HG03060 (cell line): ENCODE data around the gene TH.
"Not testable (repeated sequence)": the region's sequence is repeated elsewhere in the genome, so short reads cannot be mapped to it uniquely, and the experiment has no call there.

Source experiments
- ATAC-seq: cut with Tn5 transposase; IDR thresholded peaks from one replicate; pipeline ENCODE4 v1.9.1; 2021; ENCODE audit warnings: low read depth, moderate number of reproducible peaks; ENCODE audit not compliant: unreplicated experiment

Gene TH

GRCh38 chr11:2179516-2179915 is 7.9 kb upstream of the TH start:
- no peak for ATAC-seq

- no peak for ATAC-seq
Observed at GRCh38 chr11:2178906-2179494, 7.4 kb upstream of the TH start.

- ATAC-seq: not testable (repeated sequence)
Observed at GRCh38 chr11:2178055-2178773, 6.6 kb upstream of the TH start.

GRCh38 chr11:2177076-2177475 is 5.5 kb upstream of the TH start:
- no peak for ATAC-seq

- ATAC-seq: no peak
Observed at GRCh38 chr11:2176389-2176900, 4.8 kb upstream of the TH start.

DNA sequence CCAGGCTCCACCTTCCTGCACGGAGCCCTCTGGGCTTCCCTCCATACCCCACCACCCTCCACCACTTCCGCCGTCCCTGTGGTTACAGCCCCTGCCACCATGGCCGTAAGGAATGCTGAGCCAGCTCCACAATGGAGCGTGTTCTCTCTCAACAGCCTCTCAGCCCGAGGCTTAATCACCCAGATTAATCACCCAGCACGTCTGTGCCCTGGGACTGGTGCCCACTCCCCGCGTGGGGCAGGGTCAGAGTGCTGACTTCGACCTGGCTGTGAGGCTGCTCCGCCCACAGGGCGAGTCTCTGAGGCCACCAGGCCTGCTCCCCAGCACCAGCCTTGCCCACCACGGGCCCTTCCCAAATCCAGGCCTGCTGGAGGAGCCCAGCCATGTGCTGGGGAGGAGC is 4.0 kb upstream of the TH start:
- no peak for ATAC-seq

GRCh38 chr11:2174361-2174760 is 2.7 kb upstream of the TH start:
- no peak for ATAC-seq

- ATAC-seq: no peak
Observed at GRCh38 chr11:2173761-2174160, 2.1 kb upstream of the TH start.

GRCh38 chr11:2173150-2173693 is 1.6 kb upstream of the TH start:
- ATAC-seq: no peak

DNA sequence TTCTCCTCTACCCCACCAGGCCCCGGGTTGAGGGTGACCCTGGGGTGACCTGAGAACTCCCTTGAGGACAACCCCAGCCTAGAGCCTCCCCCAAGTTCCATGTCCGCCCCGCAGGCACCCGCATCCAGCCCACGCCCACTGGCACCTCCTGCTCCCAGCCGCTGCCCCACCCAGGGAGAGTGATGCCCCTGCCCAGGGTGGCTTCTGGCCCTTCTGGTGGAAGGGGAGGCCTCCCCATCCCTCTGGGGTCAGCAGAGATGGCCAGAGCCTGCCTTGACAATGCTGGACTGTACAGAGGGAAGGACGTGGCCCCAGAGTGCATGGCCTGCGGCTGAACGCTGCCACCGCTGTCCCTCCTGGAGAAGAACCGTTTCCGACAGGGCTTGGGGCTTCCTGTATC is 1.1 kb upstream of the TH start:
- no peak for ATAC-seq

DNA sequence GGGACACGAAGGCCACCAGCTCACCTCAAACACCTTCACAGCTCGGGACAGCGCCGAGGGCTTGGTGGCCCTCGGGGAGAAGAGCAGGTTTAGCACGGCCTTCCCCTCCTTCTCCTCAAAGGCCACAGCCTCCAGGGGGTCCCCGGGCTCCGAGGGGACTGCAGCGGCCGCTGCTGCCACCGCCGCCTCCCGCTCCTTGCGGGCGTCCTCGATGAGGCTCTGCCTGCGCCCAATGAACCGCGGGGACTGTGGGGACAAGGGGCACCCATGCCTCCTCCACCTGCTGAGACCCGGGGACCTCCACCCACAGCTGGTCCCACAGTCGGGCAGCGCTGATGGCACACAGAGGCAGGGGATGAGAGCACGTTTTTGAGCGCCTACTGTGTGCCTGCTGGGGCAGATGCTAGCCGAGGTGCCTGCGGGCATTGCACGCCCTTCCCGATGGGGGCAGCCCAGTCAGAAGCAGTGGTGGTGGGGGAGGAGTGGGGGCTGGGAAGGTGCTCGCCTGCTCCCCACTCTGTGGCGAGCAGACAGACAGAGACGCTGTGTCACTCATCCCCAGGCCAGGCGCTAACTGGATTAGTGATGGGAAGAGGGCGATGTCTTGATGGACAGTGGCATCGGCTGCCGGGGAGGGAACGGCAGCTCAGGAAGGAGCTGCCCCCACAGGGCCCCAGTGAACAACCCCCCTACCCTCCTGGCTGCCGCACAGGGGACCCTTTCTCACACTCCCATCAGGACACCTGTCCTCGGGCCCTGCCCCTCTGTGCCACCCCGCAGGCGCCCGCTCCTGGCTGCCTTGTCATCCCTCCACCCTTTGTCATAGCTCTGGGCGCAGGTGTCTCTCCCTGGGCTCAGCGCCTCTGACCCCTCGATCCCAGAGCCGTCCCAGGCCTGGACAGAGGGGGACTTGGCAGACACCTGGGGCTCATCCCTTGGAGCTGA is 1.7 kb downstream of the TH start:
- ATAC-seq: no peak

DNA sequence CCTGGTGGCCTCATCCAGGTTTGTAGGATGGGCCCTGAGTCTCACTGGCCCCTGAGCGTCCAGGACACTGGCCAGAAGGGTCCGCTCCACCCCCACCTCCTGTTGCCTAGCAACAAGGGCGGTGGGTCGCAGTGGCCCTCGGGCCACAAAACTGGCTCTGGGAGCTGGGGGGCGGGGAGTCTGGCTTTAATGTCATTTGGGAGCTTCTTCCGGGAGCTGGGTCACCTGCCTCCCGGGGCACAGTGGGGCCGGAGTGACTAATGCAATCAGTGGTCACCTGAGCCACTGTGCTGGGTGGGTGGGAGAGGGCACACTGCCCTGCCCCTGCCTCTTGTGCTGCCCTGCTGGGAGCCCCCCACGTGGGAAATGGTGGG is 2.6 kb downstream of the TH start:
- ATAC-seq: no peak

DNA sequence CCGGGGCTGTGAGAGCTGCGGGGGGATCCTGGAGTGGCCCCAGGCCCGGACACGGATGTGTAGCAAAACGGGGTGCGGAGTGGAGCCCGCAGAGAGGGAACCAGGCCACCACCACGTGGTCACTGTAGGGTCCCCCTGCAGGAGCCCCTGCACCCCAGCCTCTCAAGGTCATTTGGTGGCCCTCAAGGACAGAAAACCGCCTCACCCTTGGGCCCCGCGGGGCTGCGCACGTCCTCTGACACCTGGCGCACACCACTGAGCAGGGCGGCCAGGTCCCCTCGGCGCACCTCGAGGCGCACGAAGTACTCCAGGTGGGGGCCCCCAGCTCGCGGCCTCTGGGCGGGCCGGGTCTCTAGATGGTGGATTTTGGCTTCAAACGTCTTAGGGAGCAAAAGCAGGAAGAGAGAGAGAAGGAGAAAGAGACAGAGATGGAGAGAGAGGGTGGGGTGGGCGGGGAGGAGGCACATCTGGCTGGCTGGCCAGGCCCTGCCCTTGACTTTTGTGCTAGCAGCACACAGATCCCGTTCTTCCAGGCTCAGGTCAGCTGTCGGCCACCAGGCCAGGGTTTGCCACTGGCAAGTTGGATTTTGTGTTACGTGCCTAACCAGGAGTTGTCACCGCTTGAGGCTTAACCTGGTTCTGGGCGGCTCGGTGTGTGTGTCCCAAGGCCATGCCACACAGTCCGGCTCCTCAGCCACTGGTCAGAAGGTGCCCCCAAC is 3.2 kb downstream of the TH start:
- no peak for ATAC-seq

GRCh38 chr11:2167141-2168045 is 4.2 kb downstream of the TH start:
- no peak for ATAC-seq

- no peak for ATAC-seq
Observed at GRCh38 chr11:2166091-2166851, 5.3 kb downstream of the TH start.

- no peak for ATAC-seq
Observed at GRCh38 chr11:2165571-2165970, 6.0 kb downstream of the TH start.

DNA sequence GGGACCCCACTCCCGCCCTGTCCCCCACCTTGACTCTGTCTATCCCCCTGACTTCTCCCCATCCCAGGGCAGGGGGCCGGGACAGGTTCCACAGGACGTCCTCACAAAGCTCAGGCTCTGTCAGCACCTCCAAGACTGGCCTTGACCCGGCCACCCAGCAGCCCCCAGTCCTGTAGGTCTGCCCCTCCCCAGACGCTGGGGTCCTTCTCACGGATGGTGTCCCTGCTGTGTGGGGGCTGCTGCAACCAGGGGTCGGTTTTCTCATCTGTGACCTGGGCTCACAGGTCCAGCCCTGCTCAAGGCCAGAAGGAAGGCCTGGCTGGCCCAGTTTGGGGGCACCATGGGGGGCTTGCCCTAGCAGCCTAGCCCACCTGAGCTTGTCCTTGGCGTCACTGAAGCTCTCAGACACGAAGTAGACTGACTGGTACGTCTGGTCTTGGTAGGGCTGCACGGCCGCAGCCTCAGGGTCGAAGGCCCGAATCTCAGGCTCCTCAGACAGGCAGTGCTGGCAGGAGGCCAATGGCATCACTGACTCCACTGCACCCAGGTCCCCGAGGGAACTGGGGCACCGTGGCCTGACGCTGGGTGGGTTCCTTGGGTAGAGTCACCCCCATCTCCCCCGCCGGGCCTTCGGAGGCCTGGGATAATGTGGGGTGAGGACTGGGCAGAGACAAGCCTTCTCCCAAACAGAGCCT is 6.6 kb downstream of the TH start:
- ATAC-seq: no peak

DNA sequence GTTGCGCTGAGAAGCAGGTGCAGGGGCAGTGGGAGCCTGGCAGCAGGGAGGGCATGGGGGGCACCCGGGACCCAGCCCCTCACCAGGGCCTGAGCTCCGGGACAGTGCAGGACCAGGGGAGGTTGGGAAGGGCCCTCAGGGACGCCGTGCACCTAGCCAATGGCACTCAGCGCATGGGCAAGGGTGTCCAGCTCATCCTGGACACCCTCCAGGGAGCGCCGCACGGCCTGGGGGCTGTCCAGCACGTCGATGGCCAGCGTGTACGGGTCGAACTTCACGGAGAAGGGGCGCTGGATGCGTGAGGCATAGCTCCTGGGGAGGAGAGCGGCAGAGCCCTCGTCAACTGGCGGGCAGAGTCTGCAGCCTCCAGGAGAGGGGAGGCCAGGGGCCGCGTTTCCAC is 7.5 kb downstream of the TH start:
- no peak for ATAC-seq
